GM23338 (cell line): ENCODE measurements around the gene ARMC5.

Experiments
- CREB1 ChIP-seq: fragments of 250-450 bp; sonication (Bioruptor Pico); IDR thresholded peaks from 2 replicates; pipeline ENCODE4 v1.5.0; 2020; ENCODE audit warnings: low read depth, mild to moderate bottlenecking, moderate library complexity
- CTCF ChIP-seq, 2 experiments: fragments of 200-600 bp in 1 of 2; sonication (generic) in 1 of 2; conservative IDR thresholded peaks; 2 replicates each; pipeline versions ENCODE4 v1.5.1 to v1.6.1; 2016 to 2017; ENCODE audit warnings: antibody characterized with exemption in 2 of 2, low read depth in 2 of 2, mild to moderate bottlenecking in 2 of 2, moderate library complexity in 1 of 2
- EZH2 ChIP-seq: fragments of 200-600 bp; sonication (generic); IDR thresholded peaks from one replicate; pipeline ENCODE4 v1.8.0; 2017; ENCODE audit warnings: antibody characterized with exemption, mild to moderate bottlenecking, low read depth; ENCODE audit not compliant: unreplicated experiment
- EZH2phosphoT487 ChIP-seq: fragments of 200-600 bp; sonication (generic); IDR thresholded peaks from one replicate; pipeline ENCODE4 v1.8.1; 2018; ENCODE audit warnings: antibody characterized with exemption; ENCODE audit not compliant: unreplicated experiment
- JUNB ChIP-seq: IDR thresholded peaks from one replicate; pipeline ENCODE4 v1.6.1; 2016; ENCODE audit warnings: antibody characterized with exemption; ENCODE audit not compliant: unreplicated experiment
- POLR2AphosphoS5 ChIP-seq: IDR thresholded peaks from 2 replicates; pipeline ENCODE4 v1.6.1; 2016; ENCODE audit warnings: antibody characterized with exemption, low read depth
- REST ChIP-seq: IDR thresholded peaks from one replicate; pipeline ENCODE4 v1.6.1; 2018; ENCODE audit warnings: antibody characterized with exemption; ENCODE audit not compliant: unreplicated experiment
- STAT1 ChIP-seq: IDR thresholded peaks from one replicate; pipeline ENCODE4 v1.6.1; 2016; ENCODE audit warnings: antibody characterized with exemption; ENCODE audit not compliant: unreplicated experiment
- ZNF114 ChIP-seq: fragments of 250-450 bp; sonication (Bioruptor Pico); IDR thresholded peaks from 2 replicates; pipeline ENCODE4 v1.5.0; 2020; ENCODE audit warnings: mild to moderate bottlenecking, moderate library complexity
- TF ChIP-seq, protein P1 (sequence below): fragments of 250-450 bp; sonication (Bioruptor Pico); IDR thresholded peaks from 2 replicates; pipeline ENCODE4 v1.5.0; 2020; ENCODE audit warnings: mild to moderate bottlenecking, moderate library complexity

DNA sequence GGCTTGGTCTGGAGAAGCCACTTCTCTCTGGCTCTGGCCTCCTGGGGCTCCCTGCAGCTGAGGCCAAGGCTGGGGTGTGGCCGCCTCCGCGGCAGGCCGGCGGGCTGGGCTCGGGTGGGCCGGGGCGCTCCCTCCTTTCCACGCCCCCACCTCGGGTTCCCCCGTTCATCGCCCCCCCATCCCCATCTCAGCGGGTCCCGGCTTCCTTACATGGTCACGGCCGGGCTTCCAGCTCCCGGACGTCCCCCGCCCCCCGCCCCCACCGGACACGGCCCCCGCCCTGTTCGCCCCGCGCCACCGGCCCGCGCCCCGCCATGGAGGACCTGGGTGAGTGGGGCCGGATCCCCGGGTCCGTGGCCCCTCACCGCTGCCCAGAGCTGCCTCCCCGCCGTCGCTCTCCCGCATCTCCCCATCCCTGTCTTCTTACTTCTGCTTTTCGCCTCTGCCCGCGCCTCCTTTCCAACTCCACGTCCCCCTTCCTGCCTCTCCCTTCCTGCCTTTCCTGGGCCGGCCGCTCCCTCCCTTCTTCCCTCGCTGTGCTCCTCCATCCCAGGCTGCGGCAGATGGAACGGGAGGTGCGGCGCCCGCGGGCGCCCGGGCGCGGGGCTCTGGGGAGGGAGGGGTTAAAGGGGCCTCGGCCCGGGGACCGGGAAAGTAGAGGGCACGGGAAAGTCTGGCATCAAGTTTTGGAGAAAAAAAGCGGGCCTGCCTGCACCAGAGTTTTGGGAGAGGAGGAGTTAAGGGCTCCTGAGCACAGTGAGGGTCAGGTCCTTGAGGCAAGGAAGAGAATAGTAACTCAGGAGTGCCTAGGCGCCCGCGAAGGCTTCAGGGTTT lies 12.8 kb downstream of the ARMC5 start, which contains the start of gene TGFB1I1:
- TF ChIP-seq CTCF (conservative IDR thresholded peaks at IDR 0.05; ENCODE audit: low read depth in 2 of 2) (no peak), REST (no peak), EZH2 (peak; percentile 58), CREB1 (CRISPR knock-in tag) (no peak), EZH2phosphoT487 (no peak), POLR2AphosphoS5 (no peak), JUNB (no peak), ZNF114 (no peak), STAT1 (no peak)
- TF ChIP-seq, protein P1, sequence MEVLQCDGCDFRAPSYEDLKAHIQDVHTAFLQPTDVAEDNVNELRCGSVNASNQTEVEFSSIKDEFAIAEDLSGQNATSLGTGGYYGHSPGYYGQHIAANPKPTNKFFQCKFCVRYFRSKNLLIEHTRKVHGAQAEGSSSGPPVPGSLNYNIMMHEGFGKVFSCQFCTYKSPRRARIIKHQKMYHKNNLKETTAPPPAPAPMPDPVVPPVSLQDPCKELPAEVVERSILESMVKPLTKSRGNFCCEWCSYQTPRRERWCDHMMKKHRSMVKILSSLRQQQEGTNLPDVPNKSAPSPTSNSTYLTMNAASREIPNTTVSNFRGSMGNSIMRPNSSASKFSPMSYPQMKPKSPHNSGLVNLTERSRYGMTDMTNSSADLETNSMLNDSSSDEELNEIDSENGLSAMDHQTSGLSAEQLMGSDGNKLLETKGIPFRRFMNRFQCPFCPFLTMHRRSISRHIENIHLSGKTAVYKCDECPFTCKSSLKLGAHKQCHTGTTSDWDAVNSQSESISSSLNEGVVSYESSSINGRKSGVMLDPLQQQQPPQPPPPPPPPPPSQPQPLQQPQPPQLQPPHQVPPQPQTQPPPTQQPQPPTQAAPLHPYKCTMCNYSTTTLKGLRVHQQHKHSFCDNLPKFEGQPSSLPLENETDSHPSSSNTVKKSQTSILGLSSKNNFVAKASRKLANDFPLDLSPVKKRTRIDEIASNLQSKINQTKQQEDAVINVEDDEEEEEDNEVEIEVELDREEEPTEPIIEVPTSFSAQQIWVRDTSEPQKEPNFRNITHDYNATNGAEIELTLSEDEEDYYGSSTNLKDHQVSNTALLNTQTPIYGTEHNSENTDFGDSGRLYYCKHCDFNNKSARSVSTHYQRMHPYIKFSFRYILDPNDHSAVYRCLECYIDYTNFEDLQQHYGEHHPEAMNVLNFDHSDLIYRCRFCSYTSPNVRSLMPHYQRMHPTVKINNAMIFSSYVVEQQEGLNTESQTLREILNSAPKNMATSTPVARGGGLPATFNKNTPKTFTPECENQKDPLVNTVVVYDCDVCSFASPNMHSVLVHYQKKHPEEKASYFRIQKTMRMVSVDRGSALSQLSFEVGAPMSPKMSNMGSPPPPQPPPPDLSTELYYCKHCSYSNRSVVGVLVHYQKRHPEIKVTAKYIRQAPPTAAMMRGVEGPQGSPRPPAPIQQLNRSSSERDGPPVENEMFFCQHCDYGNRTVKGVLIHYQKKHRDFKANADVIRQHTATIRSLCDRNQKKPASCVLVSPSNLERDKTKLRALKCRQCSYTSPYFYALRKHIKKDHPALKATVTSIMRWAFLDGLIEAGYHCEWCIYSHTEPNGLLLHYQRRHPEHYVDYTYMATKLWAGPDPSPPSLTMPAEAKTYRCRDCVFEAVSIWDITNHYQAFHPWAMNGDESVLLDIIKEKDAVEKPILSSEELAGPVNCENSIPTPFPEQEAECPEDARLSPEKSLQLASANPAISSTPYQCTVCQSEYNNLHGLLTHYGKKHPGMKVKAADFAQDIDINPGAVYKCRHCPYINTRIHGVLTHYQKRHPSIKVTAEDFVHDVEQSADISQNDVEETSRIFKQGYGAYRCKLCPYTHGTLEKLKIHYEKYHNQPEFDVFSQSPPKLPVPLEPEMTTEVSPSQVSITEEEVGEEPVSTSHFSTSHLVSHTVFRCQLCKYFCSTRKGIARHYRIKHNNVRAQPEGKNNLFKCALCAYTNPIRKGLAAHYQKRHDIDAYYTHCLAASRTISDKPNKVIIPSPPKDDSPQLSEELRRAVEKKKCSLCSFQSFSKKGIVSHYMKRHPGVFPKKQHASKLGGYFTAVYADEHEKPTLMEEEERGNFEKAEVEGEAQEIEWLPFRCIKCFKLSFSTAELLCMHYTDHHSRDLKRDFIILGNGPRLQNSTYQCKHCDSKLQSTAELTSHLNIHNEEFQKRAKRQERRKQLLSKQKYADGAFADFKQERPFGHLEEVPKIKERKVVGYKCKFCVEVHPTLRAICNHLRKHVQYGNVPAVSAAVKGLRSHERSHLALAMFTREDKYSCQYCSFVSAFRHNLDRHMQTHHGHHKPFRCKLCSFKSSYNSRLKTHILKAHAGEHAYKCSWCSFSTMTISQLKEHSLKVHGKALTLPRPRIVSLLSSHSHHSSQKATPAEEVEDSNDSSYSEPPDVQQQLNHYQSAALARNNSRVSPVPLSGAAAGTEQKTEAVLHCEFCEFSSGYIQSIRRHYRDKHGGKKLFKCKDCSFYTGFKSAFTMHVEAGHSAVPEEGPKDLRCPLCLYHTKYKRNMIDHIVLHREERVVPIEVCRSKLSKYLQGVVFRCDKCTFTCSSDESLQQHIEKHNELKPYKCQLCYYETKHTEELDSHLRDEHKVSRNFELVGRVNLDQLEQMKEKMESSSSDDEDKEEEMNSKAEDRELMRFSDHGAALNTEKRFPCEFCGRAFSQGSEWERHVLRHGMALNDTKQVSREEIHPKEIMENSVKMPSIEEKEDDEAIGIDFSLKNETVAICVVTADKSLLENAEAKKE (CRISPR knock-in tag) = no peak
